ENCODE data around the gene YIF1B. TPM values are rescaled to one million over a fixed set of nuclear protein-coding genes. Genes with fewer than 3 reads are reported as not detected.

The YIF1B gene
- total and polyA plus RNA-seq, 9 of the 15 experiments (the other 6 are each of a cell fraction or from before 2014, with no cell fraction given) = 8.5 to 586 (median 323) TPM

DNA sequence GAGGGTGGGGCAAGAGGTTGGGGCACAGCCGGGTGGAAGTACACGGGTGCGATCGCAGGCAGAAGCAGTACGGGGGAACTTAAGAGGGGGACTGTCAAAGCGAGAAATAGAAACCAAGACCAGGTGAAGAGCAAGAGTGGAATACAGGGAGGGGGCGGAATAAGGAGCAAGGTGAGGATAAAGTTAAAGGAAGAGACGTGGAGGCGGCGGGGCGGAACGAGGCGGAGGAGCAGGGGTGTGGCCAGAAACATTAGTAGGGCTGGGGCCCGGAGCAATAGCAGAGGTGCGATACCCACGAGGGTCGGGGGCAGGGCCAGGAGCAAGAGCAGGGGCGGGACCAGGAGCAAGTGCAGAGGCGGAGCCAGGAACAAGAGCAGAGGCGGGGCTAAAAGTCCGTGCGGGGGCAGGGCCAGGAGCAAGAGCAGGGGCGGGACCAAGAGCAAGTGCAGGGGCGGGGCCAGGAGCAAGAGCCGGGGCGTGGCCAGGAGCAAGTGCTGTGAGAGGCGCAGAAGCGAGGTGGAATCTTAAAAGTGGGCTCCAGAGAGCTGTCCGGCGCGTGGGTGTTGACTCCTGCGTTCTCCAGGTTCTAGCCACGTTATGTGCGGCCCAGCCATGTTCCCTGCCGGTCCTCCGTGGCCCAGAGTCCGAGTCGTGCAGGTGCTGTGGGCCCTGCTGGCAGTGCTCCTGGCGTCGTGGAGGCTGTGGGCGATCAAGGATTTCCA, 21.1 kb upstream of the YIF1B start (continued):
- TF ChIP-seq, protein P1, sequence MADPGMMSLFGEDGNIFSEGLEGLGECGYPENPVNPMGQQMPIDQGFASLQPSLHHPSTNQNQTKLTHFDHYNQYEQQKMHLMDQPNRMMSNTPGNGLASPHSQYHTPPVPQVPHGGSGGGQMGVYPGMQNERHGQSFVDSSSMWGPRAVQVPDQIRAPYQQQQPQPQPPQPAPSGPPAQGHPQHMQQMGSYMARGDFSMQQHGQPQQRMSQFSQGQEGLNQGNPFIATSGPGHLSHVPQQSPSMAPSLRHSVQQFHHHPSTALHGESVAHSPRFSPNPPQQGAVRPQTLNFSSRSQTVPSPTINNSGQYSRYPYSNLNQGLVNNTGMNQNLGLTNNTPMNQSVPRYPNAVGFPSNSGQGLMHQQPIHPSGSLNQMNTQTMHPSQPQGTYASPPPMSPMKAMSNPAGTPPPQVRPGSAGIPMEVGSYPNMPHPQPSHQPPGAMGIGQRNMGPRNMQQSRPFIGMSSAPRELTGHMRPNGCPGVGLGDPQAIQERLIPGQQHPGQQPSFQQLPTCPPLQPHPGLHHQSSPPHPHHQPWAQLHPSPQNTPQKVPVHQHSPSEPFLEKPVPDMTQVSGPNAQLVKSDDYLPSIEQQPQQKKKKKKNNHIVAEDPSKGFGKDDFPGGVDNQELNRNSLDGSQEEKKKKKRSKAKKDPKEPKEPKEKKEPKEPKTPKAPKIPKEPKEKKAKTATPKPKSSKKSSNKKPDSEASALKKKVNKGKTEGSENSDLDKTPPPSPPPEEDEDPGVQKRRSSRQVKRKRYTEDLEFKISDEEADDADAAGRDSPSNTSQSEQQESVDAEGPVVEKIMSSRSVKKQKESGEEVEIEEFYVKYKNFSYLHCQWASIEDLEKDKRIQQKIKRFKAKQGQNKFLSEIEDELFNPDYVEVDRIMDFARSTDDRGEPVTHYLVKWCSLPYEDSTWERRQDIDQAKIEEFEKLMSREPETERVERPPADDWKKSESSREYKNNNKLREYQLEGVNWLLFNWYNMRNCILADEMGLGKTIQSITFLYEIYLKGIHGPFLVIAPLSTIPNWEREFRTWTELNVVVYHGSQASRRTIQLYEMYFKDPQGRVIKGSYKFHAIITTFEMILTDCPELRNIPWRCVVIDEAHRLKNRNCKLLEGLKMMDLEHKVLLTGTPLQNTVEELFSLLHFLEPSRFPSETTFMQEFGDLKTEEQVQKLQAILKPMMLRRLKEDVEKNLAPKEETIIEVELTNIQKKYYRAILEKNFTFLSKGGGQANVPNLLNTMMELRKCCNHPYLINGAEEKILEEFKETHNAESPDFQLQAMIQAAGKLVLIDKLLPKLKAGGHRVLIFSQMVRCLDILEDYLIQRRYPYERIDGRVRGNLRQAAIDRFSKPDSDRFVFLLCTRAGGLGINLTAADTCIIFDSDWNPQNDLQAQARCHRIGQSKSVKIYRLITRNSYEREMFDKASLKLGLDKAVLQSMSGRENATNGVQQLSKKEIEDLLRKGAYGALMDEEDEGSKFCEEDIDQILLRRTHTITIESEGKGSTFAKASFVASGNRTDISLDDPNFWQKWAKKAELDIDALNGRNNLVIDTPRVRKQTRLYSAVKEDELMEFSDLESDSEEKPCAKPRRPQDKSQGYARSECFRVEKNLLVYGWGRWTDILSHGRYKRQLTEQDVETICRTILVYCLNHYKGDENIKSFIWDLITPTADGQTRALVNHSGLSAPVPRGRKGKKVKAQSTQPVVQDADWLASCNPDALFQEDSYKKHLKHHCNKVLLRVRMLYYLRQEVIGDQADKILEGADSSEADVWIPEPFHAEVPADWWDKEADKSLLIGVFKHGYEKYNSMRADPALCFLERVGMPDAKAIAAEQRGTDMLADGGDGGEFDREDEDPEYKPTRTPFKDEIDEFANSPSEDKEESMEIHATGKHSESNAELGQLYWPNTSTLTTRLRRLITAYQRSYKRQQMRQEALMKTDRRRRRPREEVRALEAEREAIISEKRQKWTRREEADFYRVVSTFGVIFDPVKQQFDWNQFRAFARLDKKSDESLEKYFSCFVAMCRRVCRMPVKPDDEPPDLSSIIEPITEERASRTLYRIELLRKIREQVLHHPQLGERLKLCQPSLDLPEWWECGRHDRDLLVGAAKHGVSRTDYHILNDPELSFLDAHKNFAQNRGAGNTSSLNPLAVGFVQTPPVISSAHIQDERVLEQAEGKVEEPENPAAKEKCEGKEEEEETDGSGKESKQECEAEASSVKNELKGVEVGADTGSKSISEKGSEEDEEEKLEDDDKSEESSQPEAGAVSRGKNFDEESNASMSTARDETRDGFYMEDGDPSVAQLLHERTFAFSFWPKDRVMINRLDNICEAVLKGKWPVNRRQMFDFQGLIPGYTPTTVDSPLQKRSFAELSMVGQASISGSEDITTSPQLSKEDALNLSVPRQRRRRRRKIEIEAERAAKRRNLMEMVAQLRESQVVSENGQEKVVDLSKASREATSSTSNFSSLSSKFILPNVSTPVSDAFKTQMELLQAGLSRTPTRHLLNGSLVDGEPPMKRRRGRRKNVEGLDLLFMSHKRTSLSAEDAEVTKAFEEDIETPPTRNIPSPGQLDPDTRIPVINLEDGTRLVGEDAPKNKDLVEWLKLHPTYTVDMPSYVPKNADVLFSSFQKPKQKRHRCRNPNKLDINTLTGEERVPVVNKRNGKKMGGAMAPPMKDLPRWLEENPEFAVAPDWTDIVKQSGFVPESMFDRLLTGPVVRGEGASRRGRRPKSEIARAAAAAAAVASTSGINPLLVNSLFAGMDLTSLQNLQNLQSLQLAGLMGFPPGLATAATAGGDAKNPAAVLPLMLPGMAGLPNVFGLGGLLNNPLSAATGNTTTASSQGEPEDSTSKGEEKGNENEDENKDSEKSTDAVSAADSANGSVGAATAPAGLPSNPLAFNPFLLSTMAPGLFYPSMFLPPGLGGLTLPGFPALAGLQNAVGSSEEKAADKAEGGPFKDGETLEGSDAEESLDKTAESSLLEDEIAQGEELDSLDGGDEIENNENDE (IDR thresholded peaks at IDR 0.05; ENCODE audit: low read depth, low read length) = no peak
- TF ChIP-seq KDM2B (CRISPR knock-in tag; IDR thresholded peaks at IDR 0.05) = no peak
- no peak for TF ChIP-seq U2AF2 (optimal IDR thresholded peaks at IDR 0.05; ENCODE audit: low read depth, low read length)
- TF ChIP-seq RFX7 (CRISPR knock-in tag; IDR thresholded peaks at IDR 0.05) = no peak
- TF ChIP-seq HDAC2 (IDR thresholded peaks at IDR 0.05) = peak; percentile 88
- peak; percentile 60; the same call in 1 of the 2 replicates for TF ChIP-seq BCOR (IDR thresholded peaks at IDR 0.05)
- TF ChIP-seq ZNF764 (CRISPR knock-in tag; IDR thresholded peaks at IDR 0.05; ENCODE audit: low read depth) = no peak
- no peak for TF ChIP-seq STAT5B (CRISPR knock-in tag; IDR thresholded peaks at IDR 0.05)
- TF ChIP-seq, protein P2, sequence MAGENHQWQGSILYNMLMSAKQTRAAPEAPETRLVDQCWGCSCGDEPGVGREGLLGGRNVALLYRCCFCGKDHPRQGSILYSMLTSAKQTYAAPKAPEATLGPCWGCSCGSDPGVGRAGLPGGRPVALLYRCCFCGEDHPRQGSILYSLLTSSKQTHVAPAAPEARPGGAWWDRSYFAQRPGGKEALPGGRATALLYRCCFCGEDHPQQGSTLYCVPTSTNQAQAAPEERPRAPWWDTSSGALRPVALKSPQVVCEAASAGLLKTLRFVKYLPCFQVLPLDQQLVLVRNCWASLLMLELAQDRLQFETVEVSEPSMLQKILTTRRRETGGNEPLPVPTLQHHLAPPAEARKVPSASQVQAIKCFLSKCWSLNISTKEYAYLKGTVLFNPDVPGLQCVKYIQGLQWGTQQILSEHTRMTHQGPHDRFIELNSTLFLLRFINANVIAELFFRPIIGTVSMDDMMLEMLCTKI (IDR thresholded peaks at IDR 0.05; ENCODE audit: partially characterized antibody) = no peak
- TF ChIP-seq IFI16 (CRISPR knock-in tag; IDR thresholded peaks at IDR 0.05) = no peak
- TF ChIP-seq, protein P3, sequence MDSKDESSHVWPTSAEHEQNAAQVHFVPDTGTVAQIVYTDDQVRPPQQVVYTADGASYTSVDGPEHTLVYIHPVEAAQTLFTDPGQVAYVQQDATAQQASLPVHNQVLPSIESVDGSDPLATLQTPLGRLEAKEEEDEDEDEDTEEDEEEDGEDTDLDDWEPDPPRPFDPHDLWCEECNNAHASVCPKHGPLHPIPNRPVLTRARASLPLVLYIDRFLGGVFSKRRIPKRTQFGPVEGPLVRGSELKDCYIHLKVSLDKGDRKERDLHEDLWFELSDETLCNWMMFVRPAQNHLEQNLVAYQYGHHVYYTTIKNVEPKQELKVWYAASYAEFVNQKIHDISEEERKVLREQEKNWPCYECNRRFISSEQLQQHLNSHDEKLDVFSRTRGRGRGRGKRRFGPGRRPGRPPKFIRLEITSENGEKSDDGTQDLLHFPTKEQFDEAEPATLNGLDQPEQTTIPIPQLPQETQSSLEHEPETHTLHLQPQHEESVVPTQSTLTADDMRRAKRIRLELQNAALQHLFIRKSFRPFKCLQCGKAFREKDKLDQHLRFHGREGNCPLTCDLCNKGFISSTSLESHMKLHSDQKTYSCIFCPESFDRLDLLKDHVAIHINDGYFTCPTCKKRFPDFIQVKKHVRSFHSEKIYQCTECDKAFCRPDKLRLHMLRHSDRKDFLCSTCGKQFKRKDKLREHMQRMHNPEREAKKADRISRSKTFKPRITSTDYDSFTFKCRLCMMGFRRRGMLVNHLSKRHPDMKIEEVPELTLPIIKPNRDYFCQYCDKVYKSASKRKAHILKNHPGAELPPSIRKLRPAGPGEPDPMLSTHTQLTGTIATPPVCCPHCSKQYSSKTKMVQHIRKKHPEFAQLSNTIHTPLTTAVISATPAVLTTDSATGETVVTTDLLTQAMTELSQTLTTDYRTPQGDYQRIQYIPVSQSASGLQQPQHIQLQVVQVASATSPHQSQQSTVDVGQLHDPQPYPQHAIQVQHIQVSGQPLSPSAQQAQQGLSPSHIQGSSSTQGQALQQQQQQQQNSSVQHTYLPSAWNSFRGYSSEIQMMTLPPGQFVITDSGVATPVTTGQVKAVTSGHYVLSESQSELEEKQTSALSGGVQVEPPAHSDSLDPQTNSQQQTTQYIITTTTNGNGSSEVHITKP (IDR thresholded peaks at IDR 0.05; ENCODE audit: partially characterized antibody) = peak; percentile 93
- TF ChIP-seq FOXK1 (CRISPR knock-in tag; IDR thresholded peaks at IDR 0.05; ENCODE audit: borderline replicate concordance) = no peak

Measured in K562 (cell line).